ENCODE measurements around the gene SHISA9.

Gene SHISA9

DNA sequence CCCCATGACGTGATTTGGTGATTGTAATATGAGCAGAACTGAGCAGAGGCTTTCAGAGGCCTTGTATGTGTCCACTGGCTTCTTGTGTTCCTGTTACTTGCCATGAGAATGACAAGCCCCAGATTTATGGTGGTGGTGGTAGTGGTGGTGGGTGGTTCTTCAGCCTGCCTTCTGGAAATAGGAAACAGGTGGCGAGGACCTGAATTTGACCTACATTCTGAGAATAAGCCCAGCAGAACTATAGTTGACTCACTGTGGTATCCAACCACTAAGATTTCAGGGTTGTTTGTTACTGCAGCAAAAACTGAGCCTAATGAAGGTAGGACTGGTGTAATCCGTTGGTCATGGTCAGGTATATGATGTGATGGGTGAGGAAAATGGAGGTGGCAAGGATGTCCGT, 93.0 kb downstream of the SHISA9 start:
- no peaks in the 10 kb centered on the region for H3F3A ChIP-seq (ENCODE audit: control insufficient read depth, insufficient read depth)
- H3K9me2 ChIP-seq (replicated peaks; ENCODE audit: control insufficient read depth, low read length), result no peaks in the 10 kb centered on the region
- H3K27ac ChIP-seq (ENCODE audit: low read depth, low read length), result no peak overlapping the region
- H3K4me3 ChIP-seq (ENCODE audit: low read length), result no peak overlapping the region
- TF ChIP-seq, protein P1, sequence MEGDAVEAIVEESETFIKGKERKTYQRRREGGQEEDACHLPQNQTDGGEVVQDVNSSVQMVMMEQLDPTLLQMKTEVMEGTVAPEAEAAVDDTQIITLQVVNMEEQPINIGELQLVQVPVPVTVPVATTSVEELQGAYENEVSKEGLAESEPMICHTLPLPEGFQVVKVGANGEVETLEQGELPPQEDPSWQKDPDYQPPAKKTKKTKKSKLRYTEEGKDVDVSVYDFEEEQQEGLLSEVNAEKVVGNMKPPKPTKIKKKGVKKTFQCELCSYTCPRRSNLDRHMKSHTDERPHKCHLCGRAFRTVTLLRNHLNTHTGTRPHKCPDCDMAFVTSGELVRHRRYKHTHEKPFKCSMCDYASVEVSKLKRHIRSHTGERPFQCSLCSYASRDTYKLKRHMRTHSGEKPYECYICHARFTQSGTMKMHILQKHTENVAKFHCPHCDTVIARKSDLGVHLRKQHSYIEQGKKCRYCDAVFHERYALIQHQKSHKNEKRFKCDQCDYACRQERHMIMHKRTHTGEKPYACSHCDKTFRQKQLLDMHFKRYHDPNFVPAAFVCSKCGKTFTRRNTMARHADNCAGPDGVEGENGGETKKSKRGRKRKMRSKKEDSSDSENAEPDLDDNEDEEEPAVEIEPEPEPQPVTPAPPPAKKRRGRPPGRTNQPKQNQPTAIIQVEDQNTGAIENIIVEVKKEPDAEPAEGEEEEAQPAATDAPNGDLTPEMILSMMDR (IDR thresholded peaks at IDR 0.05; ENCODE audit: low read depth, low read length, poor library complexity, severe bottlenecking), result no peak
- TF ChIP-seq EZH2phosphoT487 (IDR thresholded peaks at IDR 0.05; ENCODE audit: borderline replicate concordance, low read length), result no peak
- H3K4me2 ChIP-seq (ENCODE audit: low read length), result no peak overlapping the region
- H3K27me3 ChIP-seq (ENCODE audit: control insufficient read depth, low read length), result no peaks in the 10 kb centered on the region
- H3K9me3 ChIP-seq (ENCODE audit: control insufficient read depth, insufficient read depth, low read length), result no peaks in the 10 kb centered on the region
- no peaks in the 10 kb centered on the region for H3K36me3 ChIP-seq (ENCODE audit: control insufficient read depth, low read length)
- no peaks in the 10 kb centered on the region for H4K20me1 ChIP-seq (ENCODE audit: control insufficient read depth, insufficient read depth, low read depth, low read length)
- H3K79me2 ChIP-seq (ENCODE audit: control insufficient read depth, low read length), result no peaks in the 10 kb centered on the region
- H3K4me1 ChIP-seq (ENCODE audit: control insufficient read depth, low read length), result no peaks in the 10 kb centered on the region

DNA sequence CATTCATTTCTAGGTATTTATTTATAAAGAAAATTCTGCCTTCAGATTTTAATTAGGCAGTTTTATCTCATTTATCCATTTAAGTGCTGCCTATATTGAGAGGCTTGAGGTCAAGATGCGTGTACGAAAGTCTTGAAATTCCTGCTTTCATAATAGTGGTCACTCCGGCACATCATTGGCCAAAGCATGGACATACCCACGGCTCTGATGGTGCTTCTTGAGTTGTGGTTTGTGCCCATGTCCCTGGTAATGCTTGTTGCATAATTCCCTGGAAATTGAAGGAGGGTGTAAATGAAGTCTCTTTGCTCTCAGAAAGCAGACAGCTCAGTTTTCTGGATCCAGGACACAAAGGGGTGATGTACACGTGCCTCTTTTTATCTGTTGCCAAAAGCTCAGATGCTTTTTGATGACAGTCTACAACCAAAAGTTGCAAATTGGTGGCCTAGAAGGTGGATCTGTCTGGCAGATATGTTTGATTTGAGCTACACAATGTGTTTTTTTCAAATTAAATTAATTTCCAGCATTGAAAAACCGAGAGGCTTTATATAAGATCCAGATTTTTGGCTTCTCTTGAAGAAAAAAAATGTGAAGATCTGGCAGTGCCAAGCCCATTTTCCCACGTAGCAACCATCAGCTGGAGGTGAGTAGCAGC, 94.4 kb downstream of the SHISA9 start:
- TF ChIP-seq EZH2phosphoT487 (IDR thresholded peaks at IDR 0.05; ENCODE audit: borderline replicate concordance, low read length), result no peak
- TF ChIP-seq, protein P1 (IDR thresholded peaks at IDR 0.05; ENCODE audit: low read depth, low read length, poor library complexity, severe bottlenecking), result no peak
- H3K27ac ChIP-seq (ENCODE audit: low read depth, low read length), result no peak overlapping the region
- no peaks in the 10 kb centered on the region for H4K20me1 ChIP-seq (ENCODE audit: control insufficient read depth, insufficient read depth, low read depth, low read length)
- H3K79me2 ChIP-seq (ENCODE audit: control insufficient read depth, low read length), result no peaks in the 10 kb centered on the region
- H3K4me3 ChIP-seq (ENCODE audit: low read length), result no peak overlapping the region
- no peak overlapping the region for H3K4me2 ChIP-seq (ENCODE audit: low read length)
- H3K4me1 ChIP-seq (ENCODE audit: control insufficient read depth, low read length), result no peaks in the 10 kb centered on the region
- H3K36me3 ChIP-seq (ENCODE audit: control insufficient read depth, low read length), result no peaks in the 10 kb centered on the region
- no peaks in the 10 kb centered on the region for H3K9me3 ChIP-seq (ENCODE audit: control insufficient read depth, insufficient read depth, low read length)
- no peaks in the 10 kb centered on the region for H3F3A ChIP-seq (ENCODE audit: control insufficient read depth, insufficient read depth)
- H3K9me2 ChIP-seq (replicated peaks; ENCODE audit: control insufficient read depth, low read length), result no peaks in the 10 kb centered on the region
- no peaks in the 10 kb centered on the region for H3K27me3 ChIP-seq (ENCODE audit: control insufficient read depth, low read length)

DNA sequence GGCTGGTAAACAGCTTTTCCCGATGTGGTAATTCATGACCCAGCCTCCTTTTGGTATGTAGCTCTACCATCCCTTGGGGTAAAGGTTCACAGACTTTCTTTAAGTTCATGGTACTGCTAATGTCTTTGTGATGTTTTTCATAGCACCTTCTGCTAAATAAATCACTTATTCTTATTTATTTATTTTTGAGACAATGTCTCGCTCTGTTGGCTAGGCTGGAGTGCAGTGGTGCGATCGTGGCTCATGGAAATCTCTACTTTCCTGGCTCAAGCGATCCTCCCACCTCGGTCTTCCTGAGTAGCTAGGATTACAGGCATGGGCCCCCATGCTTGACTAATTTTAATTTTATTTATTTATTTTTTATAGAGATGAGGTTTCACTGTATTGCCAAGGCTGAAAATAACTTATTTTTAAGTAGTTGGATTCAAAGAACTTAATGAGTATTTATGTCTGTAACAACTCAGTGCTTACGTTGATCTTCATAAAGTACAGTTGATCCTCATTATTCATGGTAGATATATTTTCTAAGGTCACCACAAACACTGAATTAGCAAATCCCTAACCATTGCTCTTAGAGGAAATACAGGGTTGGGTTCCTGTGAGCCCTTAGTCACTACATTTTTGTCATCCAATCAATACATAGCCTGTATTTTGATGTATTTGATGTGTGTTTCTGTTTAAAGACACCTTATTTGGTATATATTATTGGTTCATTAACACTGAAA, 97.1 kb downstream of the SHISA9 start:
- Histone ChIP-seq H3K27me3 (ENCODE audit: control insufficient read depth, low read length) (no peaks in the 10 kb centered on the region), H3K27ac (ENCODE audit: low read depth, low read length) (no peak overlapping the region), H3K36me3 (ENCODE audit: control insufficient read depth, low read length) (no peaks in the 10 kb centered on the region), H3K9me3 (ENCODE audit: control insufficient read depth, insufficient read depth, low read length) (no peaks in the 10 kb centered on the region), H3K4me3 (ENCODE audit: low read length) (no peak overlapping the region), H3K4me2 (ENCODE audit: low read length) (no peak overlapping the region), H3K9me2 (replicated peaks; ENCODE audit: control insufficient read depth, low read length) (no peaks in the 10 kb centered on the region), H4K20me1 (ENCODE audit: control insufficient read depth, insufficient read depth, low read depth, low read length) (no peaks in the 10 kb centered on the region), H3F3A (ENCODE audit: control insufficient read depth, insufficient read depth) (no peaks in the 10 kb centered on the region), H3K79me2 (ENCODE audit: control insufficient read depth, low read length) (no peaks in the 10 kb centered on the region), H3K4me1 (ENCODE audit: control insufficient read depth, low read length) (no peaks in the 10 kb centered on the region)
- TF ChIP-seq, protein P1 (IDR thresholded peaks at IDR 0.05; ENCODE audit: low read depth, low read length, poor library complexity, severe bottlenecking), result no peak
- TF ChIP-seq EZH2phosphoT487 (IDR thresholded peaks at IDR 0.05; ENCODE audit: borderline replicate concordance, low read length), result no peak
